IMR-90 (cell line): ENCODE measurements around the gene ADGRG1. TPM values are rescaled to one million over a fixed set of nuclear protein-coding genes. Genes with fewer than 3 reads are reported as not detected.

ENCODE experiments used
- ATAC-seq: fragments of 200-7000 bp; cut with Tn5 transposase; 2 replicates; pipeline ENCODE4 v1.9.1; 2020; ENCODE audit warnings: low read depth, mild to moderate bottlenecking, moderate library complexity
- BruUV-seq: library from RNA; stranded (reverse); fragments of 400-500 nt; replicated peaks from 2 replicates; lab custom pipeline; 2021; lab: Mats Ljungman, UMichigan
- CTCF ChIA-PET: fragments of 300-600 bp; formaldehyde crosslinking; extraction: SDS; loops from one replicate; lab custom pipeline; 2021; ENCODE audit warnings: antibody characterized with exemption; lab: Yijun Ruan, JAX
- POLR2A ChIA-PET: fragments of 300-600 bp; sonication (Branson Sonifier 250); formaldehyde crosslinking; loops from one replicate; lab custom pipeline; 2022; ENCODE audit warnings: antibody characterized with exemption; ENCODE audit not compliant: unreplicated experiment; lab: Charles Lee
- DNase-seq: peaks from one replicate; pipeline ENCODE4 v3.0.0; 2013
- H2AFZ ChIP-seq: replicated peaks from 2 replicates; pipeline ENCODE3; 2013; ENCODE audit warnings: low read length, mild to moderate bottlenecking; ENCODE audit not compliant: poor library complexity
- H2AK5ac ChIP-seq: 2 replicates; pipeline ENCODE4 v1.6.1; 2013; ENCODE audit warnings: low read depth, low read length, inconsistent platforms
- H2AK9ac ChIP-seq: replicated peaks from 2 replicates; pipeline ENCODE3; 2013; ENCODE audit warnings: mild to moderate bottlenecking, low read depth, low read length, moderate library complexity; ENCODE audit not compliant: poor library complexity
- H2BK120ac ChIP-seq: 2 replicates; pipeline ENCODE4 v1.6.1; 2013; ENCODE audit warnings: low read depth, low read length, inconsistent platforms
- H2BK15ac ChIP-seq: 3 replicates; pipeline ENCODE4 v1.6.1; 2013; ENCODE audit warnings: low read depth, low read length, inconsistent platforms
- H2BK20ac ChIP-seq: 2 replicates; pipeline ENCODE4 v1.6.1; 2013; ENCODE audit warnings: low read depth, mild to moderate bottlenecking, inconsistent platforms, low read length, moderate library complexity
- H2BK5ac ChIP-seq: 2 replicates; pipeline ENCODE4 v1.6.1; 2013; ENCODE audit warnings: mild to moderate bottlenecking, low read depth, low read length, inconsistent platforms; ENCODE audit not compliant: poor library complexity, severe bottlenecking
- H3K14ac ChIP-seq: replicated peaks from 2 replicates; pipeline ENCODE4 v1.6.1; 2013; ENCODE audit warnings: low read depth, low read length, inconsistent platforms
- H3K18ac ChIP-seq: 2 replicates; pipeline ENCODE4 v1.6.1; 2013; ENCODE audit warnings: low read depth, low read length, control low read depth
- H3K23ac ChIP-seq: 2 replicates; pipeline ENCODE4 v1.6.1; 2013; ENCODE audit warnings: low read depth, low read length, inconsistent platforms
- H3K27ac ChIP-seq: 2 replicates; pipeline ENCODE4 v1.5.1; 2013; ENCODE audit warnings: mild to moderate bottlenecking, control low read depth, low read length; ENCODE audit not compliant: insufficient read depth
- H3K27me3 ChIP-seq: 2 replicates; pipeline ENCODE4 v1.6.1; 2013; ENCODE audit warnings: low read length; ENCODE audit not compliant: control insufficient read depth, insufficient read depth
- H3K36me3 ChIP-seq: 2 replicates; pipeline ENCODE4 v1.6.1; 2013; ENCODE audit warnings: low read length, mixed read lengths; ENCODE audit not compliant: control insufficient read depth, insufficient read depth
- H3K4ac ChIP-seq: 2 replicates; pipeline ENCODE4 v1.6.1; 2013; ENCODE audit warnings: low read depth, low read length, inconsistent platforms
- H3K4me1 ChIP-seq: 2 replicates; pipeline ENCODE4 v1.6.1; 2013; ENCODE audit warnings: low read length, mixed read lengths; ENCODE audit not compliant: control insufficient read depth, insufficient read depth
- H3K4me2 ChIP-seq: 2 replicates; pipeline ENCODE4 v1.6.1; 2013; ENCODE audit warnings: low read depth, mild to moderate bottlenecking, control low read depth, low read length, moderate library complexity
- H3K4me3 ChIP-seq: 2 replicates; pipeline ENCODE4 v1.5.1; 2013; ENCODE audit warnings: low read depth, mild to moderate bottlenecking, control low read depth, low read length, moderate library complexity; ENCODE audit not compliant: insufficient read depth
- H3K56ac ChIP-seq: 2 replicates; pipeline ENCODE4 v1.6.1; 2013; ENCODE audit warnings: low read length, inconsistent platforms; ENCODE audit not compliant: insufficient read depth; ENCODE audit errors: extremely low read depth
- H3K79me1 ChIP-seq, 2 experiments: 2 replicates each; pipeline ENCODE4 v1.6.1; 2013; ENCODE audit warnings: low read length in 2 of 2, inconsistent platforms in 1 of 2, low read depth in 1 of 2
- H3K9ac ChIP-seq: 2 replicates; pipeline ENCODE4 v1.6.1; 2013; ENCODE audit warnings: low read depth, low read length, control low read depth
- H3K9me1 ChIP-seq: 2 replicates; pipeline ENCODE4 v1.6.1; 2013; ENCODE audit warnings: low read length, inconsistent platforms; ENCODE audit not compliant: insufficient read depth
- H3K9me3 ChIP-seq: 2 replicates; pipeline ENCODE4 v1.6.1; 2013; ENCODE audit warnings: low read length; ENCODE audit not compliant: control insufficient read depth, insufficient read depth
- H4K20me1 ChIP-seq: 2 replicates; pipeline ENCODE4 v1.6.1; 2013; ENCODE audit warnings: low read length, inconsistent platforms; ENCODE audit not compliant: insufficient read depth
- H4K5ac ChIP-seq: 2 replicates; pipeline ENCODE4 v1.6.1; 2013; ENCODE audit warnings: mild to moderate bottlenecking, low read depth, low read length, control low read depth
- H4K8ac ChIP-seq, 2 experiments: 2 replicates each; pipeline ENCODE4 v1.6.1; 2013; ENCODE audit warnings: low read depth in 2 of 2, low read length in 2 of 2, control low read depth in 1 of 2, inconsistent platforms in 1 of 2
- H4K91ac ChIP-seq: 2 replicates; pipeline ENCODE4 v1.6.1; 2013; ENCODE audit warnings: low read depth, low read length, inconsistent platforms; ENCODE audit not compliant: insufficient read depth
- BHLHE40 ChIP-seq: fragments of 150-350 bp; IDR thresholded peaks from 2 replicates; pipeline ENCODE4 v1.6.1; 2016; ENCODE audit warnings: mild to moderate bottlenecking, low read depth, low read length
- CEBPB ChIP-seq: IDR thresholded peaks from 2 replicates; pipeline ENCODE4 v1.6.1; 2012; ENCODE audit warnings: low read depth, low read length, improper control_type of control experiment
- CHD1 ChIP-seq: IDR thresholded peaks from 2 replicates; pipeline ENCODE4 v1.6.1; 2012; ENCODE audit warnings: low read depth, low read length, improper control_type of control experiment
- CTCF ChIP-seq: conservative IDR thresholded peaks from 2 replicates; pipeline ENCODE4 v1.5.1; 2012; ENCODE audit warnings: mild to moderate bottlenecking, low read depth, low read length, improper control_type of control experiment
- ELK1 ChIP-seq: fragments of 150-350 bp; IDR thresholded peaks from 2 replicates; pipeline ENCODE4 v1.6.1; 2016; ENCODE audit warnings: low read depth, mild to moderate bottlenecking, low read length, moderate library complexity, borderline replicate concordance
- MAFK ChIP-seq: IDR thresholded peaks from 2 replicates; pipeline ENCODE4 v1.6.1; 2012; ENCODE audit warnings: low read depth, low read length, improper control_type of control experiment
- MAZ ChIP-seq: IDR thresholded peaks from 2 replicates; pipeline ENCODE4 v1.6.1; 2012; ENCODE audit warnings: low read depth, mild to moderate bottlenecking, low read length, improper control_type of control experiment, moderate library complexity, borderline replicate concordance
- NFE2L2 ChIP-seq: fragments of 150-350 bp; IDR thresholded peaks from 2 replicates; pipeline ENCODE4 v1.6.1; 2016; ENCODE audit warnings: low read depth, mild to moderate bottlenecking, low read length
- POLR2A ChIP-seq: IDR thresholded peaks from 2 replicates; pipeline ENCODE4 v1.6.1; 2012; ENCODE audit warnings: mild to moderate bottlenecking, low read depth, low read length
- RAD21 ChIP-seq: IDR thresholded peaks from 2 replicates; pipeline ENCODE4 v1.6.1; 2012; ENCODE audit warnings: low read length, improper control_type of control experiment
- SMC3 ChIP-seq: fragments of 150-350 bp; IDR thresholded peaks from 2 replicates; pipeline ENCODE4 v1.6.1; 2016; ENCODE audit warnings: low read depth, mild to moderate bottlenecking, antibody characterized with exemption, low read length, moderate library complexity
- USF2 ChIP-seq: fragments of 150-350 bp; IDR thresholded peaks from 2 replicates; pipeline ENCODE4 v1.6.1; 2017; ENCODE audit warnings: mild to moderate bottlenecking, antibody characterized with exemption, low read length, low read depth
- WGBS, 2 experiments: methylation state at CpG; one replicate each; pipeline versions ENCODE4 v1.1.5 to v1.1.7; 2013; ENCODE audit warnings: missing lambda C conversion rate in 2 of 2; ENCODE audit not compliant: insufficient read length in 1 of 2; ENCODE audit errors: extremely low coverage in 2 of 2; 5-methylcytosine and 5-hydroxymethylcytosine counted together
- dilution Hi-C: fragments of 300-500 bp; cut with HindIII; formaldehyde crosslinking; loops from one replicate; pipeline ENCODE4 v1.14.3; 2018; ENCODE audit warnings: low sequenced_read_pairs; ENCODE audit not compliant: unreplicated experiment
- in situ Hi-C: fragments of 300-500 bp; cut with MboI; formaldehyde crosslinking; loops from 3 replicates; pipeline ENCODE4 v1.14.3; 2019; ENCODE audit warnings: low sequenced_read_pairs, inconsistent platforms, mixed read lengths
- intact Hi-C: fragments of 100-400 bp; cut with micrococcal nuclease; formaldehyde crosslinking; loops from 2 replicates; pipeline ENCODE4 v1.10.0; 2022
- polyA plus RNA-seq, 3 experiments: library from polyadenylated mRNA; depleted of rRNA; stranded (reverse); fragments of >200 nt; gene quantifications; 2 replicates each; pipeline ENCODE4 v1.2.3, GENCODE V29; 2012; ENCODE audit warnings: low replicate concordance in 1 of 3
- total RNA-seq: library from RNA; depleted of rRNA; stranded (reverse); fragments of >200 nt; gene quantifications from 2 replicates; pipeline ENCODE4 v1.2.3, GENCODE V29; 2012

Gene ADGRG1
- total and polyA plus RNA-seq, 2 of the 4 experiments (the other 2 are of a cell fraction) = 0.90 to 8.4 TPM

- Histone ChIP-seq H3K4me2 (no peak overlapping the region), H3K9me3 (no peaks in the 10 kb centered on the region), H2BK120ac (no peak overlapping the region), H2BK15ac (no peak overlapping the region), H2BK20ac (no peak overlapping the region), H3K18ac (no peak overlapping the region), H3K56ac (no peak overlapping the region), H3K23ac (no peak overlapping the region), H3K27me3 (no peaks in the 10 kb centered on the region; the same call in 1 of the 2 replicates), H2AFZ (no peak overlapping the region), H3K9ac (no peak overlapping the region), H4K91ac (no peak overlapping the region), H3K36me3 (no peaks in the 10 kb centered on the region), H3K4ac (no peak overlapping the region), H3K14ac (no peak overlapping the region), H4K20me1 (no peaks in the 10 kb centered on the region), H2AK5ac (no peak overlapping the region), H4K5ac (no peak overlapping the region), H4K8ac (no peak overlapping the region), H3K9me1 (no peaks in the 10 kb centered on the region; the same call in 1 of the 2 replicates), H2AK9ac (no peak overlapping the region), H3K79me1 (no peaks in the 10 kb centered on the region), H3K4me3 (no peak overlapping the region), H3K4me1 (no peaks in the 10 kb centered on the region), H2BK5ac (no peak overlapping the region), H3K27ac (no peak overlapping the region)
- ChIA-PET POLR2A (no interaction called here), CTCF (no interaction called here)
- BruUV-seq = no TSS peak
- in situ Hi-C loops (no loop called here), intact Hi-C loops (no loop called here), dilution Hi-C loops (no loop called here)
- ATAC-seq (no peak), DNase-seq (no peak)
- WGBS, 2 experiments = no CpG with 5 or more reads among the region's 11 CpGs
- TF ChIP-seq MAZ (no peak), POLR2A (no peak), CHD1 (no peak), USF2 (no peak), BHLHE40 (no peak), CEBPB (no peak), RAD21 (no peak), SMC3 (no peak), MAFK (no peak), ELK1 (no peak), CTCF (no peak), NFE2L2 (no peak)
Observed at GRCh38 chr16:57660715-57661463, 32.5 kb downstream of the ADGRG1 start.
